Left renal pelvis (tissue), 4 donors: ENCODE data around the gene CRMP1. TPM values are rescaled to one million over a fixed set of nuclear protein-coding genes. Genes with fewer than 3 reads are reported as not detected.

Experiments used
- DNase-seq, 4 donors: peaks; one replicate each; pipeline ENCODE4 v3.0.0-alpha.2; 2013; ENCODE audit warnings: low read depth in 4 of 4, low spot score in 3 of 4
- polyA plus RNA-seq, 4 donors: library from polyadenylated mRNA; unstranded; fragments of 120-200 nt; gene quantifications; one replicate each; pipeline ENCODE4 v1.2.1, GENCODE V29; 2013; ENCODE audit not compliant: insufficient read length in 4 of 4

Gene CRMP1
- polyA plus RNA-seq = 10 to 100 TPM; 41.1 to 62.7 (median 53.7) TPM

DNA sequence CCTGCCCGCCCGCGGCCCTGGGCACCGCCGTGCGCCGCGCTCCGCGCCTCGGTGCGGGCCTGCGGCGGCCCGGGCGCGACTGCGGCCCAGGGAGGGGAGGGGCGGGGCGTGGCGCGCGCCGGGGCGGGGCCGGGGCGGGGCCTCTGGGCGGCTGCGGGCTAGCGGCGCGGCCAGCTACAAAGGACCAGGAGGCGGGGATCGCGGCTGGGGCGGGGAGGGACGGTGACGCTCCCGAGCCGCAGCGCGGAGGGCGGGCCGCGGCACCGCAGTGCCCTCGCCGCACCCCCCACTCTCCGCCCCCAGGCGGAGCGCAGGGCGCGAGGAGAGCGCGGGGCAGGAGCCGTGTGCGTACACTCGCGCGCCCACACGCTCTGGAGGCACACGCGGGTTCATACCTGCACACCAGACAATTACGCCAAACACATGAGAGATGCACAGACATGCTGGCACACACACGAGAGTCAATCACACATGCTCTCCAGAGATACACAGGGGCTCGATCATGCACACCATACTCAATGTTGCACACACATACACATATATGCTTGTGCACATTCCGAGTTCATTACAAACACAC lies at the start of gene CRMP1:
Gene CRMP1, minus strand, starts transcription at position 83 of the 577 bp plus-strand sequence. CDS start 117 bp downstream, outside the sequence.
- DNase-seq = no peak

GRCh38 chr4:5941601-5942000 lies 48.7 kb upstream of the CRMP1 start:
- DNase-seq = no peak

DNA sequence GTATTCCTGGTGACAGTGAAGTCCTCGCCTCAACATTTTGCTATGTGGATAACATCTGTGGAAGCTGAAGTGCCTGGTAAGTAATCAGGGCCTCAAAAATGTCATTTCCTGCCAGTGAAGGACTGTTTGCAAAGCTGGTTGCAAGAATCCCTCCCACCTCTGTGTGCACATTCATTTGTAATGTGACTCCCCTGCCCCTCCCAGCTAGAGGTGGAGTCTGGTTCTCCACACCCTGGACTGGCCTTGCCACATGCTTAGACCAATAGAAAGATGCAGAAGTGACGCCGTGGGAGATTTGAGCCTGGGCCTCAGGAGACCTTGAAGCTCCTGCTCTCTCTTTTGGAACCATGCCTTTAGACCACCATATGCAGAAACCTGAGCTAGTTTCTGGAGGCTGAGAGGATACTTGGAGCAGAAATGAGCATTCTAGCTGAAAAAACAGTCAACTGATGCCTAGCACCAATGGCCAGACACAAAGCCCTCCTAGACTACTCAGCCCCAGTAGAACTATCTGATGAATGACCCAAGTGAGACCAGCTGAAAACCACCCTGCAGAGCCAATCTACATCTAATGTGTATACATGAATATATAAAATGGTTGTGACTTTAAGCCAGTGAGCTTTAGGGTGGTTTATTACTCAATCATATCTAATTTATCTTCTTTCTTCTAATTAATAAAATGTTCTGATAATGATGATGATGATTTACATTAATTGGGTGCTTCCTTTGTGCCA lies 47.8 kb upstream of the CRMP1 start:
- no peak for DNase-seq

DNA sequence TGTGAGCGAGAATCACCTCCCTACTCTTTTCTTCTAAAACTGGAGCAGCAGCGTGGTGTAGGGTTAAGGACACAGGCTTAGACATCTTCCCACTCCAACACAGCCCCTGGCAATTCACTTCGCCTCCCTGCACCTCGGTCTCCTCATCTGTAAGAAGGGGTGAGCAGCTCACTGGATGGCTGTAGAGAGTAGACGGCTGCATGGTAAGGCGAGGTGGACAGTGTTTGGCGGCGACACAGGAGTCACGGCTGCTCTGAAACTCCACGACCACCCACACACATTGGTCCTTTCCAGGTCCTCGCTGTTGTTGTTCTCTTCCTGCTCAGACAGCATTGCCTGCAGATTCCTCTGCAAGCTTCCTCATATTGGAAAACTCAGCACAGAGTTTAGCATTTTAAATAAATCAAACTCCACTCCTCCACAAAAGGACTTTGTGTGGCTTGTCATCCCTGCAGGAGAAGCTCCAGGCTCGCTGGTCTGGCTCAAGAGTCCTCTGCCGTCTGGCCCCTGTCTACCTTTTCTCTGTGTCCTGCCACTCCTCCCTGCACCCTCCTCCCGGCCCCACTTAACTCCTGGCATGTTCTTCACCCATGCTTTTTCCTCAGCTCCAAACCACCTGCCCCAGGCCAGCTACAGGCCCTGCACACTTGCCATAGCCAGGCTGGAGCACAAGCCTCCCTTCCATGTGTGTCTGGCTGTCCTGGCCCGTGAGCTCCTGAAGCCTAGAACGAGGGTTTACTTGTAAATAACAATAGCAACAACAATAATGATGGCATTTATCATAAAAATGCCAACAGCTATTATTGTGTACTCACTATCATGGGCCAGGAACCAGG lies 41.3 kb upstream of the CRMP1 start:
- DNase-seq = no peak

DNA sequence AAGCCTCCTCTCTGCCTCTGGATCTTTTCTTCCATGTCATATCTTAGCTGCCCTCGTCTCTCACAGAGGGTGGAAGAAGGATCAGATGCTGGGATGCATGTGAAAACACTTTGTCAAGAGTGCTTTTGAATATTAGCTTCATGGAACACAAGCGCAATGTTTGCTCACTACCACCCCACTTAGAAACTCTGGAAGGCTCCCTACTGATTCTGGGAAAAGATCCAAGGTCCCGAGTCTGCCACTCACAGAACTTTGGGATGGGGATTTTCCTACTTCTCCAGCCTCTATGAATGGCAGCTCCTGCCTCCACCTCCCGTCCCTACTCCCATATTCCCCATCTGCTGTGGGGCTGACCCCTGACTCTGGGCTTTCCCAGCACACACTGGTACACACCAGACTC lies 40.2 kb upstream of the CRMP1 start:
- no peak for DNase-seq

- DNase-seq = no peak
Observed at GRCh38 chr4:5932035-5932568, 39.2 kb upstream of the CRMP1 start.

DNA sequence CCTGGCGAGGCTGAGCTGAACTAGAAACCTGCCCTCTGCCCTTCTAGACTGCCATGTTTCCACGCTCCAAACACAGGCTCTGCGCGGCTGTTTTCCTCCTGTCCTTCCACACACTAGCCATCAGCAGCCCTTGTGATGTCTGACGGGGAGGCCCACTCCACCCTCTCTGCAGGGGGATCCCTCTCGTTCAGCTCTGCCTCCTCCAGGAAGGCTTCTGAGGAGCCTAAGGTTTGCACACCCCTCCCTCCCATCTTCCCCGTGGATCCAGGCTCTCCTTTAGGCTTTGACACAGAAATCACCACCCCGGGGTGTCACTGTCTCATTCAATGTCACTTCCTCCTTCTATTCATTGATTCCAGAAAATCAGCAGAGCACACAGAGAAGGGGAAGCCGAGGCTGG lies 38.6 kb upstream of the CRMP1 start:
- DNase-seq = no peak

DNA sequence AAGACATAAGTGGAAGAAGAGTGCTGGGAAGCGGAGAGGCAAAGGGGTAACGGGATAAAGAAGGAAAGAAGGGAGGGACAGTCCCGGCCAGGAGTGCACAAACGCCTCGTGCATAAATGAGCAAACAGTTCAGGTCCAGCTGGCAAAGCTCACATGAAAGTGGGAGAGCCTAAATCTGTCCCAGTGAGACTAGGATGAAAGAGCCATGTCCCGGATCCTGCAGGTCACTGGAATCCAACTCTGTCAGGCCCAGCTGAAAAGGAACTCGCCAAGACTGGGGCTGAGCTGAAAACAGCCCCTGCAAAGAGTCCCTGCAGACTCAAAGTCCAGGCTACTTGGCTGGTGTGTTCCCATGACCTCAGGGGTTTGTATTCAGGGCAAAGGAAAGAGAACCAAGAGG lies 38.0 kb upstream of the CRMP1 start:
- no peak for DNase-seq

GRCh38 chr4:5930456-5930855 lies 37.6 kb upstream of the CRMP1 start:
- DNase-seq = no peak

- no peak for DNase-seq
Observed at GRCh38 chr4:5928844-5929420, 36.0 kb upstream of the CRMP1 start.

GRCh38 chr4:5928274-5928673 lies 35.4 kb upstream of the CRMP1 start:
- DNase-seq = no peak

DNA sequence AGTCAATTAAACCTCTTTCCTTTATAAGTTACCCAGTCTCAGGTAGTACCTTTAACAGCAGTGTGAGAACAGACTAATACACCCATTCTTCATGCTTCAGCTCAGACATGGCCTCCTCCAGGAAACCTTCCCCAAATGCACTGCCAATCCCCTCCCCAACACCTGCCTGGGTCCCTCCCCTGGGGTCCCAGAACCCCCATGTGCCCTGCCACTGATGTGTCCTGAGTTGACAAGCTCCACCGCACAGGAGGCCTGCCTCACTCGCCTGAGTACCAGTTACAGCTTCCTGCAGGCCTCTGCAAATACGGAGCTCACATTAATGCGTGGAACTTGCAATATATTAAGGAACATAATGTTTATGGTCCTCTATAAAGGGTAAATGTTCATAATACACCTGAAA lies 34.9 kb upstream of the CRMP1 start:
- DNase-seq = no peak

- no peak for DNase-seq
Observed at GRCh38 chr4:5927116-5927515, 34.2 kb upstream of the CRMP1 start.

DNA sequence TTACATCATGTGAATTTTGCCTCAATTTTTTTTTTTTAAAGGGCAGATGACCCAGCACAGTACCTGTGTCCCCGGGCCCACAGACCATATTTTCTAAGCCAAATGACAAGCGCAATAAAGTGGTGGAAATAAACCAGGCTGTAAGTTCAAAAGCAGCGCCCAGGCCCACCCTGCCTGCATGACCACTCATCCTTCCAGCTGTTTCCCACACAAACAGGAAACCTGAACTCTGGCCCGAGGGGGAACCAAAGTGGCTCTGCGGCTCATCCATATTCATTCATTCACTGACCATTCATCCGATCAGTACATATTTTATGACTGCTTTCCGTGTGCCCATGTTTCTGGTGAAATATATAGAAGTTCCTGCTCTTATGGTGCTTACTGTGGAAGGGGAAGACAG lies 33.7 kb upstream of the CRMP1 start:
- DNase-seq = no peak

DNA sequence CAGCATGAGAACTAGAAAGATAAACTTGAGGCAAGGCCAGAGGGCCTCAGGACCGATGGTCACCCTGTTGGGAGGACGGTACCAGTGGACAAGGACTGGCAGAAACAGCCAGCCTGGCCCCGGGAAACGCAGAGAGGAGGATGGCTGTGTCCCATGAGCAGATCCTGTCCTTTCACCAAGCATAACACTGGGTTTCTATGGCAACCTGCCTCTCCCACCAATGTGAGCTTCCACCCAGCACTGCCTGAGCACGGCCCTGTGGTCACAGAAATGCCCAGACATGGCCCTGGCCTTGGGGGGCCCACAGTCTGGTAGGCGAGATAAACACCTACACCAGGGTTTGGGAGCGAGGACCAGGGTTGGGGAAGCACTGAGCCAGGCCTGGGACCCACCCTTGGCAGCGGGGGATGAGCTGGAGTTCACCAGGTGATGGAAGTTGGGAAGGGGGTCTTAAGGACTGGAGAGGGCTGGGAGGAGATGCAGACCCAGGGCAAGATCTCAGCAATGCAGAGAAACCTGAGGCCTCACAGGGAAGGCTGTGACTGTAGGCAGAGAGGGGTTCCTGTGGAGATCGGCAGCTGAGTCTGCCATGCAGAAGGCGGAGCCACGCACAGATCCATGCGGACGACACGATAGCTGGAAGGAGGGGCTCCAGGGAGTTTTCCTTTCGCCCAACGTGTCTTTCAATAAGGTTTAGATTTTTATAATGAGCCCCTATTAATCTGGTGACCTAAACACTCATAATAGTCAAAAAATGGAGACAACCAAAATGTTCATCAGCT lies 32.7 kb upstream of the CRMP1 start:
- DNase-seq = no peak

DNA sequence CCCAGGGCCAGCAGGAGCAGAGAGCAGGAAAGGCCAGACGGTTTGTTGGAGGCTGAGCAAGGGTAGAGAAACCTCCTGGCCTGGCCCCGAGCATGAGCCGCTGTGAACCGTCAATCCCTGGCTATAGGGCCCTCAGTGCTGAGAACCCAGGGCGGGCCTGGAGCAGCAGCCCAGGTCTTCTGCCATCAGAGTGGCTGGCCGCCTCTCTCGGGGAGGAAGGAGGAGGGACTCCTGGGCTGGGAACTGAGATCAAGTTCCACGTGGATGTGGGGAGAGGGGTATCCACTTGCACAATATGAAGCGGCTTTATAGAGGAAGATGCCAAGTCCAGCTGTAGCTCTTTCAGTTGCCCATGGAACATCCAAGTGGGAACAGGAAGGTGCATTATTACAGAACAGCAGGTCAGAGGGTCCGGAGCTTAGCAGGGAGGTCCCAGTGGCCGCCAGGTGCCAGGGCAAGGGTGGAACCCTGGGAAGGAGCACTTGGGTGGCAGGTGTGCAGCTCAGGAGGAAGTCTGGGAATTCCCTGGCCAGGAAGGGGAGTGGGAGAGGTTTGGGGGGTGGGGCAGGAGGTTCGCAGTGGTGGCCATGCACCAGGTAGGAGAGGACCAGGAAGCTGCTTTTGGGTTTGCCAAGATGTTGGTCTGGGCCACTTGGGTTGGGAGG lies 31.7 kb upstream of the CRMP1 start:
- DNase-seq = no peak

GRCh38 chr4:5923376-5923775 lies 30.5 kb upstream of the CRMP1 start:
- no peak for DNase-seq

- no peak for DNase-seq
Observed at GRCh38 chr4:5922556-5922955, 29.7 kb upstream of the CRMP1 start.

DNA sequence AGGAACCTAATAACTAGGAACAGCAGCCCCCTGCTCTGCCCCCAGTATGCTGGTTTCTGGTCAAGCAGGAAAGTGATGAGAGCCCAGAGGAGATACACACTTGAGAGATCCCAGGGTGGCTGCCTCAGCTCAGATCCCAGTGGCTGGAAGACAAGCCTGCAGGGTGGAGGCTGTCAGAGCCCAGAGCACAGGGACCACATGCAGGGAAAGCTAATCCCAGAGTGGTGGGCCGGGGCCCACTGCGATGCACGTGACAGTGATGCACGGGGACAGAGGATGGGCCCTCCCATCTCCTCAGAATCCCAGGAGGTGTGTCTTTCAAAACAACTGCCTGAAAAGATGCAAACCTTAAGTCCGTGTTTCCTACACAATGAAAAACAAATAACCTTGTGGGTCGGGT lies 29.1 kb upstream of the CRMP1 start:
- no peak for DNase-seq
